ENCODE results near the gene C1orf35. TPM values are rescaled to one million over a fixed set of nuclear protein-coding genes. Genes with fewer than 3 reads are reported as not detected.
A peak's percentile ranks its signal among the peaks of the same experiment; 100 is the strongest.

C1orf35 gene
- total and polyA plus RNA-seq, 9 of the 15 experiments (the other 6 are each of a cell fraction or from before 2014, with no cell fraction given), result 3.2 to 48.7 (median 12.5) TPM

DNA sequence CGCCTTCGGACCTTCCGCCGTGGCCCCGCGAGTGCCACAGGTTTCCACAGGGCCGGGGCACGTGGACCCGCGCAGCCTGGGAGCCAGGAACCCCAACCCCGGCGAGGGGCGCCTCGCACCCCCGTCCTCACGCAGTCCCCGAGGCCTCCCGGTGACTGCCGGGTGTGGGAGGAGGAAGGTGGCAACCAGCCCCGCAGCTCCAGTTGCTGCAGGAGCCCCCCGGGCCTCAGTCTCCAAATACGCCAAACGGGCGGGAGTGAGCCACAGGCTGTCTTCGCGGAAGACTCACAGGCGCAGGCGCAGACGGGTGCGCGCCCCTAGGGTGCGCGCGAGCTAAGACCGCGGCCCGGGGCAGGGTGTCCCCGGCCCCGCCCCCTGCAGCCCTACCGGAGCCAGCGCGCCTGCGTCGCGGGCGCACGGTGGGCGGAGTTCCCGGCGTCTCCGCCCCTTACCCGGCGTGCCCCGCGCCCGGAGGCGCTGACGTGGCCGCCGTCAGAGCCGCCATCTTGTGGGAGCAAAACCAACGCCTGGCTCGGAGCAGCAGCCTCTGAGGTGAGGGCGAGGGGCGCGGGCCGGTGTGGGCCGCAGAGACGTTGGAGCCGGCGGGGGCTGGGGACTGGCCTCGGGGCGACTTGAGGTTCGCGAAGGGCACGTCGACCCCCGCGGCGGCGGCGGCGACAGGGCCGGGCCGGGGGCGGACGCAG, 20.8 kb downstream of the C1orf35 start, which contains the start of gene ARF1 (continued):
- peak; percentile 94 for TF ChIP-seq RREB1 (CRISPR knock-in tag; IDR thresholded peaks at IDR 0.05)
- TF ChIP-seq POLR2G (IDR thresholded peaks at IDR 0.05; ENCODE audit: low read depth, low read length), result peak; percentile 97
- TF ChIP-seq, protein P1, sequence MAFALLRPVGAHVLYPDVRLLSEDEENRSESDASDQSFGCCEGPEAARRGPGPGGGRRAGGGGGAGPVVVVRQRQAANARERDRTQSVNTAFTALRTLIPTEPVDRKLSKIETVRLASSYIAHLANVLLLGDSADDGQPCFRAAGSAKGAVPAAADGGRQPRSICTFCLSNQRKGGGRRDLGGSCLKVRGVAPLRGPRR (CRISPR knock-in tag; IDR thresholded peaks at IDR 0.05), result no peak
- peak; percentile 54; the same call in 1 of the 2 replicates for TF ChIP-seq ZSCAN32 (CRISPR knock-in tag; IDR thresholded peaks at IDR 0.05)
- TF ChIP-seq RBM39 (optimal IDR thresholded peaks at IDR 0.05; ENCODE audit: low read depth, low read length), result no peak
- TF ChIP-seq, protein P2, sequence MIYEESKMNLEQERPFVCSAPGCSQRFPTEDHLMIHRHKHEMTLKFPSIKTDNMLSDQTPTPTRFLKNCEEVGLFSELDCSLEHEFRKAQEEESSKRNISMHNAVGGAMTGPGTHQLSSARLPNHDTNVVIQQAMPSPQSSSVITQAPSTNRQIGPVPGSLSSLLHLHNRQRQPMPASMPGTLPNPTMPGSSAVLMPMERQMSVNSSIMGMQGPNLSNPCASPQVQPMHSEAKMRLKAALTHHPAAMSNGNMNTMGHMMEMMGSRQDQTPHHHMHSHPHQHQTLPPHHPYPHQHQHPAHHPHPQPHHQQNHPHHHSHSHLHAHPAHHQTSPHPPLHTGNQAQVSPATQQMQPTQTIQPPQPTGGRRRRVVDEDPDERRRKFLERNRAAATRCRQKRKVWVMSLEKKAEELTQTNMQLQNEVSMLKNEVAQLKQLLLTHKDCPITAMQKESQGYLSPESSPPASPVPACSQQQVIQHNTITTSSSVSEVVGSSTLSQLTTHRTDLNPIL (CRISPR knock-in tag; IDR thresholded peaks at IDR 0.05), result no peak
- TF ChIP-seq RFX7 (CRISPR knock-in tag; IDR thresholded peaks at IDR 0.05), result no peak
- TF ChIP-seq, protein P3, sequence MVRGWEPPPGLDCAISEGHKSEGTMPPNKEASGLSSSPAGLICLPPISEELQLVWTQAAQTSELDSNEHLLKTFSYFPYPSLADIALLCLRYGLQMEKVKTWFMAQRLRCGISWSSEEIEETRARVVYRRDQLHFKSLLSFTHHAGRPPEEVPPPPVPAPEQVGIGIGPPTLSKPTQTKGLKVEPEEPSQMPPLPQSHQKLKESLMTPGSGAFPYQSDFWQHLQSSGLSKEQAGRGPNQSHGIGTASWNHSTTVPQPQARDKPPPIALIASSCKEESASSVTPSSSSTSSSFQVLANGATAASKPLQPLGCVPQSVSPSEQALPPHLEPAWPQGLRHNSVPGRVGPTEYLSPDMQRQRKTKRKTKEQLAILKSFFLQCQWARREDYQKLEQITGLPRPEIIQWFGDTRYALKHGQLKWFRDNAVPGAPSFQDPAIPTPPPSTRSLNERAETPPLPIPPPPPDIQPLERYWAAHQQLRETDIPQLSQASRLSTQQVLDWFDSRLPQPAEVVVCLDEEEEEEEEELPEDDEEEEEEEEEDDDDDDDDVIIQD (CRISPR knock-in tag; IDR thresholded peaks at IDR 0.05), result peak; percentile 81; the same call in 1 of the 2 replicates
- peak; percentile 94; the same call in 1 of the 2 replicates for TF ChIP-seq ILF3 (IDR thresholded peaks at IDR 0.05; ENCODE audit: borderline replicate concordance)
- no peak for TF ChIP-seq PHB2 (IDR thresholded peaks at IDR 0.05; ENCODE audit: low read depth)
- peak; percentile 96 for TF ChIP-seq TAF1 (IDR thresholded peaks at IDR 0.05; ENCODE audit: control insufficient read depth, extremely low read depth, insufficient read depth, low read length, severe bottlenecking)
